Liver (tissue), 3 donors: ENCODE measurements around the gene NDUFA8.

Experiments
- ATF3 ChIP-seq: IDR thresholded peaks from 2 replicates; pipeline ENCODE4 v1.6.1; 2016; ENCODE audit warnings: antibody characterized with exemption
- CTCF ChIP-seq: fragments of 150-350 bp; IDR thresholded peaks from 2 replicates; pipeline ENCODE4 v1.5.1; 2017; ENCODE audit warnings: improper control_type of control experiment, low read depth, low read length; ENCODE audit not compliant: missing input control
- EGR1 ChIP-seq, 2 donors: IDR thresholded peaks; 2 replicates each; pipeline ENCODE4 v1.6.1; 2016 to 2018; ENCODE audit warnings: antibody characterized with exemption in 2 of 2, low read depth in 2 of 2
- GABPA ChIP-seq, 2 donors: IDR thresholded peaks in 1 of 2; conservative IDR thresholded peaks in 1 of 2; 2 replicates each; pipeline ENCODE4 v1.6.1; 2016; ENCODE audit warnings: antibody characterized with exemption in 2 of 2, mild to moderate bottlenecking in 1 of 2, moderate library complexity in 1 of 2
- JUND ChIP-seq, 2 donors: IDR thresholded peaks; 2 replicates each; pipeline ENCODE4 v1.6.1; 2016; ENCODE audit warnings: antibody characterized with exemption in 2 of 2
- MAX ChIP-seq: IDR thresholded peaks from 2 replicates; pipeline ENCODE4 v1.6.1; 2016; ENCODE audit warnings: antibody characterized with exemption
- REST ChIP-seq: IDR thresholded peaks from 2 replicates; pipeline ENCODE4 v1.6.1; 2016; ENCODE audit warnings: antibody characterized with exemption, mild to moderate bottlenecking
- RXRA ChIP-seq, 2 donors: IDR thresholded peaks; 2 replicates each; pipeline ENCODE4 v1.6.1; 2017 to 2018; ENCODE audit warnings: antibody characterized with exemption in 2 of 2, mild to moderate bottlenecking in 1 of 2
- SP1 ChIP-seq: IDR thresholded peaks from 2 replicates; pipeline ENCODE4 v1.6.1; 2018; ENCODE audit warnings: antibody characterized with exemption, mild to moderate bottlenecking
- TAF1 ChIP-seq: conservative IDR thresholded peaks from 2 replicates; pipeline ENCODE4 v1.6.1; 2016; ENCODE audit warnings: antibody characterized with exemption, mild to moderate bottlenecking
- YY1 ChIP-seq: IDR thresholded peaks from 2 replicates; pipeline ENCODE4 v1.6.1; 2016; ENCODE audit warnings: antibody characterized with exemption, mild to moderate bottlenecking
- donor health status: healthy.
- donor health status: healthy.

- TF ChIP-seq YY1 (no peak), REST (no peak), CTCF (no peak), MAX (no peak), ATF3 (no peak), EGR1 (IDR thresholded peaks at IDR 0.05; ENCODE audit: low read depth in 2 of 2) (no peak), TAF1 (no peak), GABPA (IDR thresholded peaks at IDR 0.05 in 1 of 2, conservative IDR thresholded peaks at IDR 0.05 in 1 of 2) (no peak), SP1 (no peak), JUND (IDR thresholded peaks at IDR 0.05) (no peak), RXRA (IDR thresholded peaks at IDR 0.05) (no peak)
Measured at GRCh38 chr9:122125509-122126330, 33.9 kb downstream of the NDUFA8 start.
